Measurements from ENCODE around the gene CLIP2.

DNA sequence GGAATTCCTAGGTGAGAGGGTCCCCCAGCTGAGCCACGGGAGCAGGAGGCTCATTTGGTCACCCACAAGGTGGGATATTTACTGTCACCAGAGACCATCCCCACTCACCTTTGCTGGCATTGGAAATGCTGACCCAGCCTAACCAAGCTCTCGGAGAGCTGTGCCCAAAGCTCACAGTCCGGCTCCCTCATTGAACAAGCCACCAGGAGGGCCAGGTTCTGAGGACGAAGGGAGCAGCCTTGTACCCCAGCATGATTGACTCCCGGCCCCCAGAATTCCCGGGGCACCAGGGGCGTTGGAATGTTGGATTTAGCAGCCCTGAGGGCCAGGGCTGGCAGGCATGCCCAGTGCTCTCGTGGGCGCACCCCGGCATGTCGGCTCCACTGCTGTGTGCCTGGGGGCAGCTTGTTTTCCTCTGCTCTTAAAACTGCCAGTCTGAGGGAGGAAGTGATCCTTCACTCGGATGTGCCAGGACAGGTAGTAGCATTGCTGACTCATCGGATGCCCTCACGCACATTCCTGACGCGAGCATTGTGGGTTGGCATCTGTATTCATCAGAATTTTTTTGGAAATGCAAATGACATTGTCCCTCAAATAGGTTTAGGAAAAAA lies 23.3 kb downstream of the CLIP2 start:
- TF ChIP-seq, protein P1, sequence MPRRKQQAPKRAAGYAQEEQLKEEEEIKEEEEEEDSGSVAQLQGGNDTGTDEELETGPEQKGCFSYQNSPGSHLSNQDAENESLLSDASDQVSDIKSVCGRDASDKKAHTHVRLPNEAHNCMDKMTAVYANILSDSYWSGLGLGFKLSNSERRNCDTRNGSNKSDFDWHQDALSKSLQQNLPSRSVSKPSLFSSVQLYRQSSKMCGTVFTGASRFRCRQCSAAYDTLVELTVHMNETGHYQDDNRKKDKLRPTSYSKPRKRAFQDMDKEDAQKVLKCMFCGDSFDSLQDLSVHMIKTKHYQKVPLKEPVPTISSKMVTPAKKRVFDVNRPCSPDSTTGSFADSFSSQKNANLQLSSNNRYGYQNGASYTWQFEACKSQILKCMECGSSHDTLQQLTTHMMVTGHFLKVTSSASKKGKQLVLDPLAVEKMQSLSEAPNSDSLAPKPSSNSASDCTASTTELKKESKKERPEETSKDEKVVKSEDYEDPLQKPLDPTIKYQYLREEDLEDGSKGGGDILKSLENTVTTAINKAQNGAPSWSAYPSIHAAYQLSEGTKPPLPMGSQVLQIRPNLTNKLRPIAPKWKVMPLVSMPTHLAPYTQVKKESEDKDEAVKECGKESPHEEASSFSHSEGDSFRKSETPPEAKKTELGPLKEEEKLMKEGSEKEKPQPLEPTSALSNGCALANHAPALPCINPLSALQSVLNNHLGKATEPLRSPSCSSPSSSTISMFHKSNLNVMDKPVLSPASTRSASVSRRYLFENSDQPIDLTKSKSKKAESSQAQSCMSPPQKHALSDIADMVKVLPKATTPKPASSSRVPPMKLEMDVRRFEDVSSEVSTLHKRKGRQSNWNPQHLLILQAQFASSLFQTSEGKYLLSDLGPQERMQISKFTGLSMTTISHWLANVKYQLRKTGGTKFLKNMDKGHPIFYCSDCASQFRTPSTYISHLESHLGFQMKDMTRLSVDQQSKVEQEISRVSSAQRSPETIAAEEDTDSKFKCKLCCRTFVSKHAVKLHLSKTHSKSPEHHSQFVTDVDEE (CRISPR knock-in tag; IDR thresholded peaks at IDR 0.05), result no peak
- TF ChIP-seq, protein P2, sequence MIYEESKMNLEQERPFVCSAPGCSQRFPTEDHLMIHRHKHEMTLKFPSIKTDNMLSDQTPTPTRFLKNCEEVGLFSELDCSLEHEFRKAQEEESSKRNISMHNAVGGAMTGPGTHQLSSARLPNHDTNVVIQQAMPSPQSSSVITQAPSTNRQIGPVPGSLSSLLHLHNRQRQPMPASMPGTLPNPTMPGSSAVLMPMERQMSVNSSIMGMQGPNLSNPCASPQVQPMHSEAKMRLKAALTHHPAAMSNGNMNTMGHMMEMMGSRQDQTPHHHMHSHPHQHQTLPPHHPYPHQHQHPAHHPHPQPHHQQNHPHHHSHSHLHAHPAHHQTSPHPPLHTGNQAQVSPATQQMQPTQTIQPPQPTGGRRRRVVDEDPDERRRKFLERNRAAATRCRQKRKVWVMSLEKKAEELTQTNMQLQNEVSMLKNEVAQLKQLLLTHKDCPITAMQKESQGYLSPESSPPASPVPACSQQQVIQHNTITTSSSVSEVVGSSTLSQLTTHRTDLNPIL (CRISPR knock-in tag; IDR thresholded peaks at IDR 0.05; ENCODE audit: low read depth), result no peak
- no peak for TF ChIP-seq ZNF565 (CRISPR knock-in tag; conservative IDR thresholded peaks at IDR 0.05; ENCODE audit: low read depth)
- no peak for TF ChIP-seq GLIS3 (CRISPR knock-in tag; IDR thresholded peaks at IDR 0.05)
- no peak for TF ChIP-seq CSDC2 (CRISPR knock-in tag; IDR thresholded peaks at IDR 0.05)
- no peak for TF ChIP-seq ZC3H10 (CRISPR knock-in tag; IDR thresholded peaks at IDR 0.05)
- no peak for TF ChIP-seq ZNF8 (CRISPR knock-in tag; IDR thresholded peaks at IDR 0.05)
- no peak for TF ChIP-seq PPARA (CRISPR knock-in tag; IDR thresholded peaks at IDR 0.05; ENCODE audit: borderline replicate concordance)
- TF ChIP-seq ZNF70 (CRISPR knock-in tag; IDR thresholded peaks at IDR 0.05), result no peak
- TF ChIP-seq ARNTL (CRISPR knock-in tag; IDR thresholded peaks at IDR 0.05; ENCODE audit: borderline replicate concordance, low read depth), result no peak
- TF ChIP-seq, protein P3, sequence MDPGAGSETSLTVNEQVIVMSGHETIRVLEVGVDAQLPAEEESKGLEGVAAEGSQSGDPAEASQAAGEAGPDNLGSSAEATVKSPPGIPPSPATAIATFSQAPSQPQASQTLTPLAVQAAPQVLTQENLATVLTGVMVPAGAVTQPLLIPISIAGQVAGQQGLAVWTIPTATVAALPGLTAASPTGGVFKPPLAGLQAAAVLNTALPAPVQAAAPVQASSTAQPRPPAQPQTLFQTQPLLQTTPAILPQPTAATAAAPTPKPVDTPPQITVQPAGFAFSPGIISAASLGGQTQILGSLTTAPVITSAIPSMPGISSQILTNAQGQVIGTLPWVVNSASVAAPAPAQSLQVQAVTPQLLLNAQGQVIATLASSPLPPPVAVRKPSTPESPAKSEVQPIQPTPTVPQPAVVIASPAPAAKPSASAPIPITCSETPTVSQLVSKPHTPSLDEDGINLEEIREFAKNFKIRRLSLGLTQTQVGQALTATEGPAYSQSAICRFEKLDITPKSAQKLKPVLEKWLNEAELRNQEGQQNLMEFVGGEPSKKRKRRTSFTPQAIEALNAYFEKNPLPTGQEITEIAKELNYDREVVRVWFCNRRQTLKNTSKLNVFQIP (CRISPR knock-in tag; IDR thresholded peaks at IDR 0.05; ENCODE audit: borderline replicate concordance, low read depth), result no peak
- no peak for TF ChIP-seq ZFP3 (CRISPR knock-in tag; IDR thresholded peaks at IDR 0.05)

All from SK-N-SH treated with all-trans-retinoic acid at 6 μM for 48 hours (cell line).